Measurements from ENCODE around the gene PLEKHG7.

PLEKHG7 gene

DNA sequence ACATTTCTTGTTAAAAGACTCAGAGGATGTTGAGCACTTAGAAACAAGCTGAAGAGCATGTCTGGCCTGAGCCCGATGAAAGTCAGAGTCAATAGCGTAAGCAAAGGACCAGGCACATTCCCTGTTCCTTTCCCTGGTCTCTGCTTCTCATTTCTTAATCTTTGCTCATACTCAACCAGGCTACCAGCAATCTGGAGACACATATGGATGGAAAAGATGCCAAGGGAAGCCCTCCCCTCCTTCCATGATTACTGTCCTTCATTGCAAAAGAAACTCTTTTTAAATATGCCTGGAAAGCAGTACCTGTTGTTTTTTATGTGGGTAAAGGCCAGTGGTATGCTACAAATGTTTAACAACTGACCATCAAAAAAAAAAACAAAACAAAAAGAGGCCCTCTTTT is 44.2 kb upstream of the PLEKHG7 start:
- no peak for ATAC-seq
- TF ChIP-seq, protein P1, sequence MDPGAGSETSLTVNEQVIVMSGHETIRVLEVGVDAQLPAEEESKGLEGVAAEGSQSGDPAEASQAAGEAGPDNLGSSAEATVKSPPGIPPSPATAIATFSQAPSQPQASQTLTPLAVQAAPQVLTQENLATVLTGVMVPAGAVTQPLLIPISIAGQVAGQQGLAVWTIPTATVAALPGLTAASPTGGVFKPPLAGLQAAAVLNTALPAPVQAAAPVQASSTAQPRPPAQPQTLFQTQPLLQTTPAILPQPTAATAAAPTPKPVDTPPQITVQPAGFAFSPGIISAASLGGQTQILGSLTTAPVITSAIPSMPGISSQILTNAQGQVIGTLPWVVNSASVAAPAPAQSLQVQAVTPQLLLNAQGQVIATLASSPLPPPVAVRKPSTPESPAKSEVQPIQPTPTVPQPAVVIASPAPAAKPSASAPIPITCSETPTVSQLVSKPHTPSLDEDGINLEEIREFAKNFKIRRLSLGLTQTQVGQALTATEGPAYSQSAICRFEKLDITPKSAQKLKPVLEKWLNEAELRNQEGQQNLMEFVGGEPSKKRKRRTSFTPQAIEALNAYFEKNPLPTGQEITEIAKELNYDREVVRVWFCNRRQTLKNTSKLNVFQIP (CRISPR knock-in tag; IDR thresholded peaks at IDR 0.05; ENCODE audit: borderline replicate concordance, low read depth), result no peak
- TF ChIP-seq, protein P2, sequence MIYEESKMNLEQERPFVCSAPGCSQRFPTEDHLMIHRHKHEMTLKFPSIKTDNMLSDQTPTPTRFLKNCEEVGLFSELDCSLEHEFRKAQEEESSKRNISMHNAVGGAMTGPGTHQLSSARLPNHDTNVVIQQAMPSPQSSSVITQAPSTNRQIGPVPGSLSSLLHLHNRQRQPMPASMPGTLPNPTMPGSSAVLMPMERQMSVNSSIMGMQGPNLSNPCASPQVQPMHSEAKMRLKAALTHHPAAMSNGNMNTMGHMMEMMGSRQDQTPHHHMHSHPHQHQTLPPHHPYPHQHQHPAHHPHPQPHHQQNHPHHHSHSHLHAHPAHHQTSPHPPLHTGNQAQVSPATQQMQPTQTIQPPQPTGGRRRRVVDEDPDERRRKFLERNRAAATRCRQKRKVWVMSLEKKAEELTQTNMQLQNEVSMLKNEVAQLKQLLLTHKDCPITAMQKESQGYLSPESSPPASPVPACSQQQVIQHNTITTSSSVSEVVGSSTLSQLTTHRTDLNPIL (CRISPR knock-in tag; IDR thresholded peaks at IDR 0.05; ENCODE audit: low read depth), result no peak
- no peak for TF ChIP-seq ISL1 (CRISPR knock-in tag; IDR thresholded peaks at IDR 0.05)
- no peak for TF ChIP-seq TCF4 (CRISPR knock-in tag; IDR thresholded peaks at IDR 0.05; ENCODE audit: borderline replicate concordance)
- no peak for TF ChIP-seq PPARA (CRISPR knock-in tag; IDR thresholded peaks at IDR 0.05; ENCODE audit: borderline replicate concordance)

DNA sequence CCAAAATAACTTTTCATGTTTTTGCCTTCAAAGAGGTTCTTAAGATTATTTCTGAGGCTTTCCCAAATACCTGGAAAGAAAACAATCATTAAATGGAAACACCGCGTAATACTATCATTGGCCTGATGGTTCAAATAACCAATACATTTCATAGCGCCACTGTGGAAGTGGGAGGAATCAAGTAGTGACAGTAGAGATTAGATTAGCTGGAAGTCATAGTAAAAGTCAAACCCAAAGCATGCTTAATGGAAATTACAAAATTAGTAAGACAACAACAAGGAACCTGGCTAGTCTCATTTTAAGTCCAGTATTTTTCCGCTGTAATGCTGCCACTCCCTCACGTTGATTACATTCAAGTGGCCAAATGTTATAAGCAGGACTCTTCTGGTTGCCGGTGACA is 41.5 kb upstream of the PLEKHG7 start:
- no peak for TF ChIP-seq CSDC2 (CRISPR knock-in tag; IDR thresholded peaks at IDR 0.05)
- TF ChIP-seq PPARA (CRISPR knock-in tag; IDR thresholded peaks at IDR 0.05; ENCODE audit: borderline replicate concordance), result no peak
- no peak for TF ChIP-seq ZC3H10 (CRISPR knock-in tag; IDR thresholded peaks at IDR 0.05)
- TF ChIP-seq ZFP3 (CRISPR knock-in tag; IDR thresholded peaks at IDR 0.05), result no peak
- no peak for TF ChIP-seq ZNF70 (CRISPR knock-in tag; IDR thresholded peaks at IDR 0.05)
- TF ChIP-seq ZNF565 (CRISPR knock-in tag; conservative IDR thresholded peaks at IDR 0.05; ENCODE audit: low read depth), result no peak
- TF ChIP-seq ISL1 (CRISPR knock-in tag; IDR thresholded peaks at IDR 0.05), result no peak
- no peak for TF ChIP-seq RARB (CRISPR knock-in tag; IDR thresholded peaks at IDR 0.05)
- no peak for TF ChIP-seq ESRRG (CRISPR knock-in tag; IDR thresholded peaks at IDR 0.05)
- no peak for TF ChIP-seq OSR1 (CRISPR knock-in tag; IDR thresholded peaks at IDR 0.05)
- TF ChIP-seq TCF4 (CRISPR knock-in tag; IDR thresholded peaks at IDR 0.05; ENCODE audit: borderline replicate concordance), result no peak
- TF ChIP-seq TOX (CRISPR knock-in tag; IDR thresholded peaks at IDR 0.05; ENCODE audit: borderline replicate concordance), result no peak
- TF ChIP-seq BACH2 (CRISPR knock-in tag; IDR thresholded peaks at IDR 0.05; ENCODE audit: borderline replicate concordance), result no peak
- TF ChIP-seq, protein P3, sequence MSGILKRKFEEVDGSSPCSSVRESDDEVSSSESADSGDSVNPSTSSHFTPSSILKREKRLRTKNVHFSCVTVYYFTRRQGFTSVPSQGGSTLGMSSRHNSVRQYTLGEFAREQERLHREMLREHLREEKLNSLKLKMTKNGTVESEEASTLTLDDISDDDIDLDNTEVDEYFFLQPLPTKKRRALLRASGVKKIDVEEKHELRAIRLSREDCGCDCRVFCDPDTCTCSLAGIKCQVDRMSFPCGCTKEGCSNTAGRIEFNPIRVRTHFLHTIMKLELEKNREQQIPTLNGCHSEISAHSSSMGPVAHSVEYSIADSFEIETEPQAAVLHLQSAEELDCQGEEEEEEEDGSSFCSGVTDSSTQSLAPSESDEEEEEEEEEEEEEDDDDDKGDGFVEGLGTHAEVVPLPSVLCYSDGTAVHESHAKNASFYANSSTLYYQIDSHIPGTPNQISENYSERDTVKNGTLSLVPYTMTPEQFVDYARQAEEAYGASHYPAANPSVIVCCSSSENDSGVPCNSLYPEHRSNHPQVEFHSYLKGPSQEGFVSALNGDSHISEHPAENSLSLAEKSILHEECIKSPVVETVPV (CRISPR knock-in tag; IDR thresholded peaks at IDR 0.05), result no peak
- TF ChIP-seq, protein P4, sequence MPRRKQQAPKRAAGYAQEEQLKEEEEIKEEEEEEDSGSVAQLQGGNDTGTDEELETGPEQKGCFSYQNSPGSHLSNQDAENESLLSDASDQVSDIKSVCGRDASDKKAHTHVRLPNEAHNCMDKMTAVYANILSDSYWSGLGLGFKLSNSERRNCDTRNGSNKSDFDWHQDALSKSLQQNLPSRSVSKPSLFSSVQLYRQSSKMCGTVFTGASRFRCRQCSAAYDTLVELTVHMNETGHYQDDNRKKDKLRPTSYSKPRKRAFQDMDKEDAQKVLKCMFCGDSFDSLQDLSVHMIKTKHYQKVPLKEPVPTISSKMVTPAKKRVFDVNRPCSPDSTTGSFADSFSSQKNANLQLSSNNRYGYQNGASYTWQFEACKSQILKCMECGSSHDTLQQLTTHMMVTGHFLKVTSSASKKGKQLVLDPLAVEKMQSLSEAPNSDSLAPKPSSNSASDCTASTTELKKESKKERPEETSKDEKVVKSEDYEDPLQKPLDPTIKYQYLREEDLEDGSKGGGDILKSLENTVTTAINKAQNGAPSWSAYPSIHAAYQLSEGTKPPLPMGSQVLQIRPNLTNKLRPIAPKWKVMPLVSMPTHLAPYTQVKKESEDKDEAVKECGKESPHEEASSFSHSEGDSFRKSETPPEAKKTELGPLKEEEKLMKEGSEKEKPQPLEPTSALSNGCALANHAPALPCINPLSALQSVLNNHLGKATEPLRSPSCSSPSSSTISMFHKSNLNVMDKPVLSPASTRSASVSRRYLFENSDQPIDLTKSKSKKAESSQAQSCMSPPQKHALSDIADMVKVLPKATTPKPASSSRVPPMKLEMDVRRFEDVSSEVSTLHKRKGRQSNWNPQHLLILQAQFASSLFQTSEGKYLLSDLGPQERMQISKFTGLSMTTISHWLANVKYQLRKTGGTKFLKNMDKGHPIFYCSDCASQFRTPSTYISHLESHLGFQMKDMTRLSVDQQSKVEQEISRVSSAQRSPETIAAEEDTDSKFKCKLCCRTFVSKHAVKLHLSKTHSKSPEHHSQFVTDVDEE (CRISPR knock-in tag; IDR thresholded peaks at IDR 0.05), result no peak
- no peak for TF ChIP-seq SNAI2 (CRISPR knock-in tag; IDR thresholded peaks at IDR 0.05)
- TF ChIP-seq, protein P2 (CRISPR knock-in tag; IDR thresholded peaks at IDR 0.05; ENCODE audit: low read depth), result no peak
- TF ChIP-seq ARNTL (CRISPR knock-in tag; IDR thresholded peaks at IDR 0.05; ENCODE audit: borderline replicate concordance, low read depth), result no peak
- TF ChIP-seq, protein P5, sequence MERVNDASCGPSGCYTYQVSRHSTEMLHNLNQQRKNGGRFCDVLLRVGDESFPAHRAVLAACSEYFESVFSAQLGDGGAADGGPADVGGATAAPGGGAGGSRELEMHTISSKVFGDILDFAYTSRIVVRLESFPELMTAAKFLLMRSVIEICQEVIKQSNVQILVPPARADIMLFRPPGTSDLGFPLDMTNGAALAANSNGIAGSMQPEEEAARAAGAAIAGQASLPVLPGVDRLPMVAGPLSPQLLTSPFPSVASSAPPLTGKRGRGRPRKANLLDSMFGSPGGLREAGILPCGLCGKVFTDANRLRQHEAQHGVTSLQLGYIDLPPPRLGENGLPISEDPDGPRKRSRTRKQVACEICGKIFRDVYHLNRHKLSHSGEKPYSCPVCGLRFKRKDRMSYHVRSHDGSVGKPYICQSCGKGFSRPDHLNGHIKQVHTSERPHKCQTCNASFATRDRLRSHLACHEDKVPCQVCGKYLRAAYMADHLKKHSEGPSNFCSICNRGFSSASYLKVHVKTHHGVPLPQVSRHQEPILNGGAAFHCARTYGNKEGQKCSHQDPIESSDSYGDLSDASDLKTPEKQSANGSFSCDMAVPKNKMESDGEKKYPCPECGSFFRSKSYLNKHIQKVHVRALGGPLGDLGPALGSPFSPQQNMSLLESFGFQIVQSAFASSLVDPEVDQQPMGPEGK (CRISPR knock-in tag; IDR thresholded peaks at IDR 0.05; ENCODE audit: borderline replicate concordance), result no peak
- ATAC-seq, result no peak

DNA sequence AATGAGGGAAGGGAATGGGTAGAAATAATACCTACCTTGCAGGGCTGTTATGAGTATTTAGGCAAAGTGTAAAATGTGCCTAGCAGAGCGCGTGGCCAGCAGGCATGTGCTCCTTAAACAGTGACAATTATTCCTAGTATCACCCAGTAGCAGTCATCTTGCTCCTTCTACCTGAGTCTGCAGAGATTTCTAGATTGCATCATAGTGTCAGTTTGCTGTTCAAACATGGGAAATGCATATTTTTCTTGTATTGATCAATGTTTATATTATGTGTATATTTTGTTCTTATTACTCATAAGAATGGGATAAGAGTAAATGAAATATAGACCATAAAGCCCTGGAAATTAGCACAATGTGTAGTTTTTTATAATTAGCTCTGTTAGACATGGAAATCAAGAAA is 37.3 kb upstream of the PLEKHG7 start:
- ATAC-seq, result no peak
- TF ChIP-seq, protein P3 (CRISPR knock-in tag; IDR thresholded peaks at IDR 0.05), result no peak
- TF ChIP-seq GLIS3 (CRISPR knock-in tag; IDR thresholded peaks at IDR 0.05) (no peak), ZNF70 (CRISPR knock-in tag; IDR thresholded peaks at IDR 0.05) (no peak), BACH2 (CRISPR knock-in tag; IDR thresholded peaks at IDR 0.05; ENCODE audit: borderline replicate concordance) (no peak), ZNF565 (CRISPR knock-in tag; conservative IDR thresholded peaks at IDR 0.05; ENCODE audit: low read depth) (no peak)
- TF ChIP-seq, protein P5 (CRISPR knock-in tag; IDR thresholded peaks at IDR 0.05; ENCODE audit: borderline replicate concordance), result no peak
- TF ChIP-seq, protein P2 (CRISPR knock-in tag; IDR thresholded peaks at IDR 0.05; ENCODE audit: low read depth), result no peak
